Measurements from ENCODE around the gene CELF4. TPM values are rescaled to one million over a fixed set of nuclear protein-coding genes. Genes with fewer than 3 reads are reported as not detected.

The CELF4 gene
- polyA plus RNA-seq, 1 donor (not counting 4 experiments of a cell fraction or from before 2014, with no cell fraction given) = not detected

DNA sequence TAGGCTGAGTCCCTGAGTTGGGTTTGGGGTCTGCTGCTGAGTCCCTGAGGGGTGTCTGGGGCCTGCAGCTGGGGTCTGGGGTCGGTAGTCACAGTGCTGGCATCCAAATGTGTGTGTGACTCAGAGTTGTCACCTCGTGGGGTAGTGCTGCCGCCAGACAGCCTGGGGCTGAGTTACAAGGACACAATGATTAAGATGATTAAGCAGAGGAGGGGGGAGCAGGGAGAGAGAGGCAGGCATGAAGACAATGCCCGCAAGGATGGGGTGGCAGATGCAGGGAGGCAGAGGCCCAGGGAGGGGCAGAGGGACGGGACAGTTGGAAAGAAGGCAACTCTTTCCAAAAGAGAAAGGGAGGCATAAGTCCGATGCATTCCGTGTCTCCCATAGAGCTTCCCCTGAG lies 120.2 kb downstream of the CELF4 start:
- Histone ChIP-seq H2AFZ (ENCODE audit: control insufficient read depth, low read length) (no peak overlapping the region), H3K4me1 (ENCODE audit: control insufficient read depth, extremely low read depth, insufficient read depth, low read length) (no peaks in the 10 kb centered on the region), H3K27me3 (ENCODE audit: control insufficient read depth, extremely low read depth, insufficient read depth, low read length) (no peaks in the 10 kb centered on the region), H3K4me2 (ENCODE audit: control insufficient read depth, extremely low read depth, insufficient read depth, low read depth, low read length) (no peak overlapping the region), H3K9ac (ENCODE audit: control insufficient read depth, extremely low read depth, insufficient read depth, low read length) (no peak overlapping the region), H3K4me3 (ENCODE audit: control insufficient read depth in 2 of 3, extremely low read depth in 1 of 3, insufficient read depth in 2 of 3, low read depth in 1 of 3, low read length in 3 of 3) (no peak overlapping the region), H3K9me1 (ENCODE audit: control insufficient read depth, extremely low read depth, insufficient read depth, low read length) (no peaks in the 10 kb centered on the region), H3K9me3 (ENCODE audit: control insufficient read depth, low read depth, low read length) (no peaks in the 10 kb centered on the region), H3K27ac (ENCODE audit: control insufficient read depth, insufficient read depth, low read length) (no peak overlapping the region), H3K36me3 (ENCODE audit: control insufficient read depth in 2 of 2, extremely low read depth in 1 of 2, insufficient read depth in 2 of 2, low read length in 2 of 2) (no peaks in the 10 kb centered on the region), H4K20me1 (ENCODE audit: control insufficient read depth, extremely low read depth, insufficient read depth, low read length) (no peaks in the 10 kb centered on the region), H3K79me2 (ENCODE audit: control insufficient read depth, insufficient read depth, low read length) (no peaks in the 10 kb centered on the region)
- dilution Hi-C loops (cut with MboI; ENCODE audit: extremely low pct_ligation_motif_present, low sequenced_read_pairs) = no loop called here
- TF ChIP-seq, protein P1, sequence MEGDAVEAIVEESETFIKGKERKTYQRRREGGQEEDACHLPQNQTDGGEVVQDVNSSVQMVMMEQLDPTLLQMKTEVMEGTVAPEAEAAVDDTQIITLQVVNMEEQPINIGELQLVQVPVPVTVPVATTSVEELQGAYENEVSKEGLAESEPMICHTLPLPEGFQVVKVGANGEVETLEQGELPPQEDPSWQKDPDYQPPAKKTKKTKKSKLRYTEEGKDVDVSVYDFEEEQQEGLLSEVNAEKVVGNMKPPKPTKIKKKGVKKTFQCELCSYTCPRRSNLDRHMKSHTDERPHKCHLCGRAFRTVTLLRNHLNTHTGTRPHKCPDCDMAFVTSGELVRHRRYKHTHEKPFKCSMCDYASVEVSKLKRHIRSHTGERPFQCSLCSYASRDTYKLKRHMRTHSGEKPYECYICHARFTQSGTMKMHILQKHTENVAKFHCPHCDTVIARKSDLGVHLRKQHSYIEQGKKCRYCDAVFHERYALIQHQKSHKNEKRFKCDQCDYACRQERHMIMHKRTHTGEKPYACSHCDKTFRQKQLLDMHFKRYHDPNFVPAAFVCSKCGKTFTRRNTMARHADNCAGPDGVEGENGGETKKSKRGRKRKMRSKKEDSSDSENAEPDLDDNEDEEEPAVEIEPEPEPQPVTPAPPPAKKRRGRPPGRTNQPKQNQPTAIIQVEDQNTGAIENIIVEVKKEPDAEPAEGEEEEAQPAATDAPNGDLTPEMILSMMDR (optimal IDR thresholded peaks at IDR 0.05 in 1 of 3, IDR thresholded peaks at IDR 0.05 in 1 of 3, conservative IDR thresholded peaks at IDR 0.05 in 1 of 3; ENCODE audit: extremely low read depth in 1 of 3, insufficient read depth in 2 of 3, low read length in 3 of 3) = no peak
- no peak for TF ChIP-seq EZH2 (IDR thresholded peaks at IDR 0.05; ENCODE audit: low read length)
- FAIRE-seq (no peak), DNase-seq (ENCODE audit: low read depth, low spot score) (no peak)

DNA sequence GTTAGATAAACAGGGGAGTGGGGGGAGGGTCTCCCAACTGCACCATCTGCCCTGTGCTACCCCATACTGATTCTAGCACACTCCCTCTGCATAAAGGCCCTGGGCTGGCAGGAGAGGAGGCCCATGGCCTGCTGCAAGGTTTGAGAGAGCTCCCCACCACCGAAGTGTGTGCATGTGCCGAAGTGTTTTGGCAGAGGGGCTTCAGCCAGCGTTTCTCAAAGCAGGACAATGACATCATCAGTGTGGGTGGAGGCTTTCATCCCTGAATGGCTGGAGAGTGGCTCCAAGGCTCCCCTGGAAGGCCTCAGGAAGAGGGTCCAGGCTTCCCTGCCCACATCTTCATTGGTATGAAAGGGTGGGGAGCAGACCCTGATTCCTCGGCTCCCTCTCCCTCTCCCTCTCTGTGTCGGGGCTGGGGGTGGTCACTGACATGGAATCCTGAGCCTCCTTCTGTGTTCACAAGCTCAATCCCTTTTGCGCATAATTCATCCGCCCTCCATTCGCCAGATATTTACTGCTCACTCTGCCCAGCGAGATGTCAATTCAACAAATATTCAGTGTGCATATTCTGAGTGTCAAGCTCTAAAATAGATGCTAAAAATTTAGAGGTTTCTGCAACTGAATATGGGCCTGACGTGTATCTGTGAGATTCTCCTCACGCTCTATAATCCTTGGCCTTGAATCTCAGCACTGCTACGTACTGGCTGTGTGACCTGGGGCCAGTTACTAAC lies 122.1 kb downstream of the CELF4 start:
- Histone ChIP-seq H3K4me1 (ENCODE audit: control insufficient read depth, extremely low read depth, insufficient read depth, low read length) (no peaks in the 10 kb centered on the region), H3K9me3 (ENCODE audit: control insufficient read depth, low read depth, low read length) (no peaks in the 10 kb centered on the region), H3K36me3 (ENCODE audit: control insufficient read depth in 2 of 2, extremely low read depth in 1 of 2, insufficient read depth in 2 of 2, low read length in 2 of 2) (no peaks in the 10 kb centered on the region), H3K4me2 (ENCODE audit: control insufficient read depth, extremely low read depth, insufficient read depth, low read depth, low read length) (no peak overlapping the region), H3K4me3 (ENCODE audit: control insufficient read depth in 2 of 3, extremely low read depth in 1 of 3, insufficient read depth in 2 of 3, low read depth in 1 of 3, low read length in 3 of 3) (no peak overlapping the region), H4K20me1 (ENCODE audit: control insufficient read depth, extremely low read depth, insufficient read depth, low read length) (no peaks in the 10 kb centered on the region), H3K9me1 (ENCODE audit: control insufficient read depth, extremely low read depth, insufficient read depth, low read length) (no peaks in the 10 kb centered on the region), H3K27me3 (ENCODE audit: control insufficient read depth, extremely low read depth, insufficient read depth, low read length) (no peaks in the 10 kb centered on the region), H3K79me2 (ENCODE audit: control insufficient read depth, insufficient read depth, low read length) (no peaks in the 10 kb centered on the region), H2AFZ (ENCODE audit: control insufficient read depth, low read length) (no peak overlapping the region), H3K27ac (ENCODE audit: control insufficient read depth, insufficient read depth, low read length) (no peak overlapping the region), H3K9ac (ENCODE audit: control insufficient read depth, extremely low read depth, insufficient read depth, low read length) (no peak overlapping the region)
- TF ChIP-seq EZH2 (IDR thresholded peaks at IDR 0.05; ENCODE audit: low read length) = no peak
- TF ChIP-seq, protein P1 (optimal IDR thresholded peaks at IDR 0.05 in 1 of 3, IDR thresholded peaks at IDR 0.05 in 1 of 3, conservative IDR thresholded peaks at IDR 0.05 in 1 of 3; ENCODE audit: extremely low read depth in 1 of 3, insufficient read depth in 2 of 3, low read length in 3 of 3) = no peak
- FAIRE-seq = no peak
- dilution Hi-C loops (cut with MboI; ENCODE audit: extremely low pct_ligation_motif_present, low sequenced_read_pairs) = no loop called here
- no peak for DNase-seq (ENCODE audit: low read depth, low spot score)

Measured in keratinocyte (primary cell).